ENCODE data around the gene EPB41L4A. TPM values are rescaled to one million over a fixed set of nuclear protein-coding genes. Genes with fewer than 3 reads are reported as not detected.

Gene EPB41L4A
- total and polyA plus RNA-seq, 2 experiments from 2014 or later: 0.11 to 0.76 TPM

DNA sequence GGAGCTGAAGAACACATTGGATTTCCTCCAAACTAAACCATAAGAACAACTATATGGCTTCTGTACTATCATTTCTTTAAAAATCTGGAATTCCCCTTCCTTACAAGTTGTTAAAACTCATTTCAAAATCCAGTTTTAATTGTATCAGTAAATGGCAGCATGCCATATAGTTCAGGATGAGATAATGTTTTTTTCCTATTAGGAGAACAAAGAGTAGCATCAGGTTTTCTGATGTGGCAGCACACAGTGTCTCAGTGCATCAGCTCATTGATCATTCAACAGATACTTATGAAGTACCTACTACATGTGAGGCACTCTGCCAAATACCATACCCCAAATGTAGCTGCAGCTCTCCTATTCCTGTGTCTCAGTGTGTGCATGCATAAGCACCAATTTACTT is 161.1 kb downstream of the EPB41L4A start:
- H3K27me3 ChIP-seq (replicated peaks; ENCODE audit: insufficient read depth): no peaks in the 10 kb centered on the region; the same call in 1 of the 2 replicates
- no peak overlapping the region for H3K9ac ChIP-seq
- no peaks in the 10 kb centered on the region for H4K20me1 ChIP-seq (ENCODE audit: insufficient read depth)
- TF ChIP-seq EZH2 (IDR thresholded peaks at IDR 0.05; ENCODE audit: insufficient read depth, poor library complexity, severe bottlenecking): no peak
- no peak for TF ChIP-seq EZH2phosphoT487 (IDR thresholded peaks at IDR 0.05; ENCODE audit: insufficient read depth, low read depth)
- H2AFZ ChIP-seq: no peak overlapping the region
- H3K9me2 ChIP-seq (ENCODE audit: insufficient read depth): no peaks in the 10 kb centered on the region
- H3K36me3 ChIP-seq (ENCODE audit: low read depth): no peaks in the 10 kb centered on the region
- H3K4me3 ChIP-seq: no peak overlapping the region
- H3F3A ChIP-seq (ENCODE audit: insufficient read depth): no peaks in the 10 kb centered on the region
- H3K4me1 ChIP-seq (ENCODE audit: insufficient read depth): no peaks in the 10 kb centered on the region
- H3K27ac ChIP-seq: no peak overlapping the region
- no peak overlapping the region for H3K4me2 ChIP-seq (ENCODE audit: unreplicated experiment)
- no peaks in the 10 kb centered on the region for H3K79me2 ChIP-seq (ENCODE audit: insufficient read depth)
- in situ Hi-C loops (cut with MboI): no loop called here
- DNase-seq: no peak
- H3K9me3 ChIP-seq (ENCODE audit: low read depth): no peaks in the 10 kb centered on the region

DNA sequence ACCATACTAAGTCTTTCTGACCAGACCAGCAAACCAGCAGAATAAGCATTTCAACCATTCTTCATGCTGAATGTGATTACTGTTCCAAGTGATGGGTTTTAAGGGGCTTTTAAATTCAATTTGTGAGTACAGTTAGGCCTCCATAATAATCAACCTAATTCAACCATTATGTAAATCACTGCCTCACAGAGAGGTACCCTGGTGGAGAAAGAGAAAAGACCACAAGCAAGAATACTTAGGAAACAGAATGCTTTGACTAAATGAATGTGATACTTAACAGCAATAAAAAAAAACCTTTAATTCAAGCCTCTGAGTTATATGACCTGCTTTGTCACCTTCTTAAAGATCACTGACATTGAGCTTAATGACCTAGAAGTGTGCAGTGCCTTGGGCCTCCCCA is 162.1 kb downstream of the EPB41L4A start:
- Histone ChIP-seq H3F3A (ENCODE audit: insufficient read depth) (no peaks in the 10 kb centered on the region), H3K27me3 (replicated peaks; ENCODE audit: insufficient read depth) (no peaks in the 10 kb centered on the region; the same call in 1 of the 2 replicates), H3K9ac (no peak overlapping the region), H3K9me3 (ENCODE audit: low read depth) (no peaks in the 10 kb centered on the region), H4K20me1 (ENCODE audit: insufficient read depth) (no peaks in the 10 kb centered on the region), H2AFZ (no peak overlapping the region), H3K27ac (no peak overlapping the region), H3K4me1 (ENCODE audit: insufficient read depth) (no peaks in the 10 kb centered on the region), H3K79me2 (ENCODE audit: insufficient read depth) (no peaks in the 10 kb centered on the region), H3K4me3 (no peak overlapping the region), H3K4me2 (ENCODE audit: unreplicated experiment) (no peak overlapping the region), H3K36me3 (ENCODE audit: low read depth) (no peaks in the 10 kb centered on the region), H3K9me2 (ENCODE audit: insufficient read depth) (no peaks in the 10 kb centered on the region)
- DNase-seq: no peak
- in situ Hi-C loops (cut with MboI): no loop called here
- TF ChIP-seq EZH2phosphoT487 (IDR thresholded peaks at IDR 0.05; ENCODE audit: insufficient read depth, low read depth): no peak
- TF ChIP-seq EZH2 (IDR thresholded peaks at IDR 0.05; ENCODE audit: insufficient read depth, poor library complexity, severe bottlenecking): no peak

GRCh38 chr5:112254303-112254702 is 164.8 kb downstream of the EPB41L4A start:
- TF ChIP-seq EZH2phosphoT487 (IDR thresholded peaks at IDR 0.05; ENCODE audit: insufficient read depth, low read depth) (no peak), EZH2 (IDR thresholded peaks at IDR 0.05; ENCODE audit: insufficient read depth, poor library complexity, severe bottlenecking) (no peak)
- in situ Hi-C loops (cut with MboI): no loop called here
- Histone ChIP-seq H4K20me1 (ENCODE audit: insufficient read depth) (no peaks in the 10 kb centered on the region), H3K4me2 (ENCODE audit: unreplicated experiment) (peak overlapping the region; percentile 16), H3K9me2 (ENCODE audit: insufficient read depth) (no peaks in the 10 kb centered on the region), H3K36me3 (ENCODE audit: low read depth) (no peaks in the 10 kb centered on the region), H3K4me3 (no peak overlapping the region), H2AFZ (no peak overlapping the region), H3K9me3 (ENCODE audit: low read depth) (no peaks in the 10 kb centered on the region), H3K27ac (no peak overlapping the region), H3K27me3 (replicated peaks; ENCODE audit: insufficient read depth) (no peaks in the 10 kb centered on the region), H3K79me2 (ENCODE audit: insufficient read depth) (no peaks in the 10 kb centered on the region), H3F3A (ENCODE audit: insufficient read depth) (no peaks in the 10 kb centered on the region), H3K9ac (no peak overlapping the region), H3K4me1 (ENCODE audit: insufficient read depth) (no peaks in the 10 kb centered on the region)
- DNase-seq: peak; percentile 25
- WGBS, 2 experiments (ENCODE audit: low coverage in 1 of 2, low lambda C conversion rate in 2 of 2, missing lambda C conversion rate in 2 of 2): 3% methylated on average over 5 of the region's 5 CpGs

- Histone ChIP-seq H3K27ac (no peak overlapping the region), H3K4me3 (no peak overlapping the region), H4K20me1 (ENCODE audit: insufficient read depth) (no peaks in the 10 kb centered on the region), H3K4me2 (ENCODE audit: unreplicated experiment) (peak overlapping the region; percentile 16), H3K36me3 (ENCODE audit: low read depth) (no peaks in the 10 kb centered on the region), H3K9me2 (ENCODE audit: insufficient read depth) (no peaks in the 10 kb centered on the region), H3K79me2 (ENCODE audit: insufficient read depth) (no peaks in the 10 kb centered on the region), H3K27me3 (replicated peaks; ENCODE audit: insufficient read depth) (no peaks in the 10 kb centered on the region), H3K9me3 (ENCODE audit: low read depth) (no peaks in the 10 kb centered on the region), H3K9ac (no peak overlapping the region), H3K4me1 (ENCODE audit: insufficient read depth) (no peaks in the 10 kb centered on the region), H3F3A (ENCODE audit: insufficient read depth) (no peaks in the 10 kb centered on the region), H2AFZ (no peak overlapping the region)
- peak; percentile 76 for DNase-seq
- TF ChIP-seq EZH2phosphoT487 (IDR thresholded peaks at IDR 0.05; ENCODE audit: insufficient read depth, low read depth) (no peak), EZH2 (IDR thresholded peaks at IDR 0.05; ENCODE audit: insufficient read depth, poor library complexity, severe bottlenecking) (no peak)
- WGBS, 2 experiments (ENCODE audit: low coverage in 1 of 2, low lambda C conversion rate in 2 of 2, missing lambda C conversion rate in 2 of 2): 28 to 29% methylated on average over 9 of the region's 9 CpGs
- in situ Hi-C loops (cut with MboI): no loop called here
Measured at GRCh38 chr5:112253478-112254250, 165.4 kb downstream of the EPB41L4A start.

GRCh38 chr5:112250551-112250950 is 168.5 kb downstream of the EPB41L4A start:
- no peak overlapping the region for H3K4me2 ChIP-seq (ENCODE audit: unreplicated experiment)
- H3K9me3 ChIP-seq (ENCODE audit: low read depth): no peaks in the 10 kb centered on the region
- no peaks in the 10 kb centered on the region for H3F3A ChIP-seq (ENCODE audit: insufficient read depth)
- H2AFZ ChIP-seq: no peak overlapping the region
- H3K4me1 ChIP-seq (ENCODE audit: insufficient read depth): no peaks in the 10 kb centered on the region
- H3K27me3 ChIP-seq (replicated peaks; ENCODE audit: insufficient read depth): no peaks in the 10 kb centered on the region
- no peaks in the 10 kb centered on the region for H3K36me3 ChIP-seq (ENCODE audit: low read depth)
- H3K9ac ChIP-seq: no peak overlapping the region
- no peak overlapping the region for H3K4me3 ChIP-seq
- H4K20me1 ChIP-seq (ENCODE audit: insufficient read depth): no peaks in the 10 kb centered on the region
- 41 to 45% methylated on average over 2 of the region's 2 CpGs for WGBS, 2 experiments (ENCODE audit: low coverage in 1 of 2, low lambda C conversion rate in 2 of 2, missing lambda C conversion rate in 2 of 2)
- no peak overlapping the region for H3K27ac ChIP-seq
- TF ChIP-seq EZH2phosphoT487 (IDR thresholded peaks at IDR 0.05; ENCODE audit: insufficient read depth, low read depth) (no peak), EZH2 (IDR thresholded peaks at IDR 0.05; ENCODE audit: insufficient read depth, poor library complexity, severe bottlenecking) (no peak)
- H3K9me2 ChIP-seq (ENCODE audit: insufficient read depth): no peaks in the 10 kb centered on the region
- H3K79me2 ChIP-seq (ENCODE audit: insufficient read depth): no peaks in the 10 kb centered on the region
- DNase-seq: no peak
- in situ Hi-C loops (cut with MboI): no loop called here

Data from GM23248 (cell line).